H1 (cell line): ENCODE data around the gene GJD4. TPM values are rescaled to one million over a fixed set of nuclear protein-coding genes. Genes with fewer than 3 reads are reported as not detected.
A peak's percentile ranks its signal among the peaks of the same experiment; 100 is the strongest.

ENCODE experiments used
- CREB1 ChIP-seq: IDR thresholded peaks from 2 replicates; pipeline ENCODE4 v1.6.1; 2012; ENCODE audit warnings: inconsistent platforms
- EGR1 ChIP-seq: IDR thresholded peaks from 2 replicates; pipeline ENCODE4 v1.6.1; 2011; ENCODE audit warnings: low read depth, low read length, borderline replicate concordance
- GTF2F1 ChIP-seq: IDR thresholded peaks from 2 replicates; pipeline ENCODE4 v1.6.1; 2012; ENCODE audit warnings: low read depth, low read length, improper control_type of control experiment, borderline replicate concordance
- HDAC6 ChIP-seq: IDR thresholded peaks from one replicate; pipeline ENCODE4 v1.7.1; 2012; ENCODE audit warnings: low read depth, mild to moderate bottlenecking, inconsistent platforms, low read length, moderate library complexity
- JUN ChIP-seq: IDR thresholded peaks from 2 replicates; pipeline ENCODE4 v1.6.1; 2011; ENCODE audit warnings: low read depth, mild to moderate bottlenecking, improper control_type of control experiment, low read length
- KDM4A ChIP-seq: IDR thresholded peaks from one replicate; pipeline ENCODE4 v1.7.1; 2012; ENCODE audit warnings: low read depth, mild to moderate bottlenecking, moderate library complexity, low read length, inconsistent platforms; ENCODE audit not compliant: severe bottlenecking
- KDM5A ChIP-seq: fragments of 200-600 bp; IDR thresholded peaks from 2 replicates; pipeline ENCODE4 v1.7.1; 2012; ENCODE audit warnings: mild to moderate bottlenecking, low read length, inconsistent platforms, mixed read lengths
- MAFK ChIP-seq: IDR thresholded peaks from 2 replicates; pipeline ENCODE4 v1.6.1; 2012; ENCODE audit warnings: low read depth, mild to moderate bottlenecking, improper control_type of control experiment, low read length
- NRF1 ChIP-seq: IDR thresholded peaks from 2 replicates; pipeline ENCODE4 v1.6.1; 2011; ENCODE audit warnings: mild to moderate bottlenecking, low read depth, low read length, improper control_type of control experiment
- PHF8 ChIP-seq: fragments of 200-600 bp; sonication (generic); conservative IDR thresholded peaks from 2 replicates; pipeline ENCODE4 v1.7.1; 2012; ENCODE audit warnings: low read depth, mild to moderate bottlenecking, inconsistent platforms, low read length, moderate library complexity
- POLR2A ChIP-seq, 2 experiments: IDR thresholded peaks; 1 replicate in 1 of 2; 2 replicates in 1 of 2; pipeline ENCODE4 v1.6.1; 2011; ENCODE audit warnings: low read depth in 2 of 2, low read length in 2 of 2, mild to moderate bottlenecking in 2 of 2; ENCODE audit errors: control extremely low read depth in 1 of 2
- RAD21 ChIP-seq, 2 experiments: IDR thresholded peaks in 1 of 2; conservative IDR thresholded peaks in 1 of 2; 2 replicates each; pipeline ENCODE4 v1.6.1; 2011; ENCODE audit warnings: low read depth in 2 of 2, low read length in 2 of 2, improper control_type of control experiment in 1 of 2, inconsistent platforms in 1 of 2, mild to moderate bottlenecking in 1 of 2, moderate library complexity in 1 of 2
- SIN3A ChIP-seq, 2 experiments: IDR thresholded peaks in 1 of 2; conservative IDR thresholded peaks in 1 of 2; 2 replicates each; pipeline ENCODE4 v1.6.1; 2011 to 2012; ENCODE audit warnings: low read length in 2 of 2, improper control_type of control experiment in 1 of 2, low read depth in 1 of 2, mild to moderate bottlenecking in 1 of 2
- SIX5 ChIP-seq: IDR thresholded peaks from 2 replicates; pipeline ENCODE4 v1.6.1; 2011; ENCODE audit warnings: mild to moderate bottlenecking, low read depth, low read length
- SP1 ChIP-seq: IDR thresholded peaks from 2 replicates; pipeline ENCODE4 v1.6.1; 2011; ENCODE audit warnings: low read depth, low read length
- SP4 ChIP-seq: IDR thresholded peaks from 2 replicates; pipeline ENCODE4 v1.6.1; 2012; ENCODE audit warnings: low read length, inconsistent platforms
- SRF ChIP-seq: IDR thresholded peaks from 2 replicates; pipeline ENCODE4 v1.6.1; 2011; ENCODE audit warnings: mild to moderate bottlenecking, low read depth, low read length, moderate library complexity
- TBP ChIP-seq: IDR thresholded peaks from 2 replicates; pipeline ENCODE4 v1.6.1; 2011; ENCODE audit warnings: low read depth, low read length, improper control_type of control experiment
- TEAD4 ChIP-seq: IDR thresholded peaks from 2 replicates; pipeline ENCODE4 v1.6.1; 2012; ENCODE audit warnings: low read depth, low read length, inconsistent platforms, mixed read lengths
- polyA plus RNA-seq, 7 experiments: library from polyadenylated mRNA; depleted of rRNA in 3 of 7; stranded (reverse) in 5 of 7; unstranded in 2 of 7; fragments of >200 nt in 5 of 7; fragments of 200-250 nt in 2 of 7; gene quantifications; 1 replicate in 5 of 7; 2 replicates in 1 of 7; 4 replicates in 1 of 7; pipeline versions ENCODE4 v1.2.1 to v1.2.3, GENCODE V29; 2011 to 2013; ENCODE audit warnings: missing spikeins in 2 of 7, mixed read lengths in 2 of 7
- total RNA-seq: library from RNA; stranded (reverse); fragmentation: NEBNext Ultra II Directional; extraction: Animal tissue kit (Norgen Biotek cat#: 25700); gene quantifications from 2 replicates; pipeline ENCODE4 v1.2.1, GENCODE V29; 2021
- TF ChIP-seq, protein P1 (sequence below): IDR thresholded peaks from 2 replicates; pipeline ENCODE4 v1.6.1; 2012; ENCODE audit warnings: inconsistent platforms
- TF ChIP-seq, protein P2 (sequence below), 3 experiments: IDR thresholded peaks; 1 replicate in 2 of 3; 2 replicates in 1 of 3; pipeline versions ENCODE4 v1.5.1 to v1.6.1; 2011; ENCODE audit warnings: low read length in 3 of 3, mild to moderate bottlenecking in 3 of 3, inconsistent platforms in 2 of 3, low read depth in 1 of 3, moderate library complexity in 1 of 3; ENCODE audit not compliant: insufficient read depth in 1 of 3; ENCODE audit errors: control extremely low read depth in 1 of 3

GJD4 gene
- total and polyA plus RNA-seq, 2 of the 8 experiments (the other 6 are each of a cell fraction or from before 2014, with no cell fraction given): not detected

DNA sequence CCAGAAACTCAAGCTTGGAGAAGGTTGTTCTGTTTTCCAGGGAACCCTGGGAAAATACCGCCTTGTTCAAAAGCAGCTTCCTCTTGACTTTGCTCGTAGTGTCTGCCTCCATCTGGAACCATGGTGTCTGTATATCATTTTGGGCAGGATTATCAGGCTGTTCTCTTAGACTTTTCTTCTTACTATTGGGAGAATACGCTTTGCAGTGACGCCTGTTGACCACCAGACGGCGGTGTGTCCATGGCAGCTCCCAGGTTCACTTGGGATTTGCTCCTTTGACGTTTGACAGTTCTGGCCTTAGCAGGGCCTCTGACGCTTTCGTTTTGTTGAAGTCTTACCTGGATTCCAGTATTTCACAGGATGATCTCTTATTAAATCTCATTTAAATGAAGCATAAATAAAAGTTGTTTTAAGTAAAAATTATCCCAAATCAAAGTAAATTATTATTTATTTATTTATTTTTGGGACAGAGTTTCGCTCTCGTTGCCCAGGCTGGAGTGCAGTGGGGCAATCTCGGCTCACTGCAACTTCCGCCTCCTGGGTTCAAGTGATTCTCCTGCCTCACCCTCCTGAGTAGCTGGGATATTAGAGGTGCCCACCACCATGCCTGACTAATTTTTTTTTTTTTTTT lies 41.8 kb upstream of the GJD4 start (continued):
- TF ChIP-seq TEAD4 (no peak), SP4 (no peak), HDAC6 (no peak), PHF8 (no peak), SIX5 (no peak), RAD21 (IDR thresholded peaks at IDR 0.05 in 1 of 2, conservative IDR thresholded peaks at IDR 0.05 in 1 of 2; ENCODE audit: low read depth in 2 of 2, low read length in 2 of 2) (peak; percentile 85 to 88), CREB1 (peak; percentile 66), POLR2A (IDR thresholded peaks at IDR 0.05; ENCODE audit: control extremely low read depth in 1 of 2, low read depth in 2 of 2, low read length in 2 of 2) (no peak), SRF (no peak), TBP (no peak), GTF2F1 (no peak), SIN3A (conservative IDR thresholded peaks at IDR 0.05 in 1 of 2, IDR thresholded peaks at IDR 0.05 in 1 of 2; ENCODE audit: low read depth in 1 of 2, low read length in 2 of 2) (0 out of 4 replicates have a peak, but pooled peaks have one; percentile 36 to 79), MAFK (no peak), NRF1 (no peak), KDM5A (no peak), EGR1 (no peak), KDM4A (no peak), JUN (no peak), SP1 (no peak)
- TF ChIP-seq, protein P1, sequence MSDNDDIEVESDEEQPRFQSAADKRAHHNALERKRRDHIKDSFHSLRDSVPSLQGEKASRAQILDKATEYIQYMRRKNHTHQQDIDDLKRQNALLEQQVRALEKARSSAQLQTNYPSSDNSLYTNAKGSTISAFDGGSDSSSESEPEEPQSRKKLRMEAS: no peak
- TF ChIP-seq, protein P2, sequence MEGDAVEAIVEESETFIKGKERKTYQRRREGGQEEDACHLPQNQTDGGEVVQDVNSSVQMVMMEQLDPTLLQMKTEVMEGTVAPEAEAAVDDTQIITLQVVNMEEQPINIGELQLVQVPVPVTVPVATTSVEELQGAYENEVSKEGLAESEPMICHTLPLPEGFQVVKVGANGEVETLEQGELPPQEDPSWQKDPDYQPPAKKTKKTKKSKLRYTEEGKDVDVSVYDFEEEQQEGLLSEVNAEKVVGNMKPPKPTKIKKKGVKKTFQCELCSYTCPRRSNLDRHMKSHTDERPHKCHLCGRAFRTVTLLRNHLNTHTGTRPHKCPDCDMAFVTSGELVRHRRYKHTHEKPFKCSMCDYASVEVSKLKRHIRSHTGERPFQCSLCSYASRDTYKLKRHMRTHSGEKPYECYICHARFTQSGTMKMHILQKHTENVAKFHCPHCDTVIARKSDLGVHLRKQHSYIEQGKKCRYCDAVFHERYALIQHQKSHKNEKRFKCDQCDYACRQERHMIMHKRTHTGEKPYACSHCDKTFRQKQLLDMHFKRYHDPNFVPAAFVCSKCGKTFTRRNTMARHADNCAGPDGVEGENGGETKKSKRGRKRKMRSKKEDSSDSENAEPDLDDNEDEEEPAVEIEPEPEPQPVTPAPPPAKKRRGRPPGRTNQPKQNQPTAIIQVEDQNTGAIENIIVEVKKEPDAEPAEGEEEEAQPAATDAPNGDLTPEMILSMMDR (IDR thresholded peaks at IDR 0.05; ENCODE audit: control extremely low read depth in 1 of 3, insufficient read depth in 1 of 3, low read depth in 1 of 3, low read length in 3 of 3): peak; percentile 94 to 99 (median 95)
